ENCODE measurements around the gene EVPL. TPM values are rescaled to one million over a fixed set of nuclear protein-coding genes. Genes with fewer than 3 reads are reported as not detected.

EVPL gene
- total and polyA plus RNA-seq, 2 experiments from 2014 or later = 2.0 to 2.7 TPM

GRCh38 chr17:75996665-75997590, 30.2 kb downstream of the EVPL start:
- no peaks in the 10 kb centered on the region for H3K36me3 ChIP-seq (replicated peaks; ENCODE audit: insufficient read depth, low read depth)
- 53% methylated on average over 17 of the region's 18 CpGs for WGBS (ENCODE audit: low lambda C conversion rate, missing lambda C conversion rate)
- peak overlapping the region; percentile 93 for H3K27ac ChIP-seq
- TF ChIP-seq EZH2 (IDR thresholded peaks at IDR 0.05; ENCODE audit: borderline replicate concordance) = no peak
- no peak for TF ChIP-seq CTCF (IDR thresholded peaks at IDR 0.05; ENCODE audit: poor library complexity)
- TF ChIP-seq EZH2phosphoT487 (IDR thresholded peaks at IDR 0.05; ENCODE audit: low read depth, severe bottlenecking, unreplicated experiment) = no peak
- no peaks in the 10 kb centered on the region for H3K9me2 ChIP-seq (replicated peaks; ENCODE audit: insufficient read depth)
- peak; percentile 72 for DNase-seq (ENCODE audit: low spot score)
- no peak overlapping the region for H2AFZ ChIP-seq
- no peaks in the 10 kb centered on the region for H4K20me1 ChIP-seq (ENCODE audit: insufficient read depth, poor library complexity, severe bottlenecking)
- no peaks in the 10 kb centered on the region for H3K27me3 ChIP-seq
- no peaks in the 10 kb centered on the region for H3K9me3 ChIP-seq (ENCODE audit: low read depth)
- no peaks in the 10 kb centered on the region for H3K79me2 ChIP-seq
- peak overlapping the region; percentile 62 for H3K4me2 ChIP-seq
- peaks cover 25% of the 10 kb centered on the region for H3K4me1 ChIP-seq (ENCODE audit: insufficient read depth)
- H3K4me3 ChIP-seq = no peak overlapping the region

- H3K9me3 ChIP-seq (ENCODE audit: low read depth) = no peaks in the 10 kb centered on the region
- no peak overlapping the region for H2AFZ ChIP-seq
- no peaks in the 10 kb centered on the region for H3K79me2 ChIP-seq
- TF ChIP-seq CTCF (IDR thresholded peaks at IDR 0.05; ENCODE audit: poor library complexity) (no peak), EZH2phosphoT487 (IDR thresholded peaks at IDR 0.05; ENCODE audit: low read depth, severe bottlenecking, unreplicated experiment) (no peak), EZH2 (IDR thresholded peaks at IDR 0.05; ENCODE audit: borderline replicate concordance) (no peak)
- no peaks in the 10 kb centered on the region for H3K36me3 ChIP-seq (replicated peaks; ENCODE audit: insufficient read depth, low read depth)
- no peak overlapping the region for H3K4me2 ChIP-seq
- no peaks in the 10 kb centered on the region for H4K20me1 ChIP-seq (ENCODE audit: insufficient read depth, poor library complexity, severe bottlenecking)
- peak overlapping the region; percentile 31 for H3K27ac ChIP-seq
- 88% methylated on average over 7 of the region's 7 CpGs for WGBS (ENCODE audit: low lambda C conversion rate, missing lambda C conversion rate)
- no peaks in the 10 kb centered on the region for H3K27me3 ChIP-seq
- H3K9me2 ChIP-seq (replicated peaks; ENCODE audit: insufficient read depth) = no peaks in the 10 kb centered on the region
- no peak for DNase-seq (ENCODE audit: low spot score)
- H3K4me3 ChIP-seq = no peak overlapping the region
- peaks cover 25% of the 10 kb centered on the region for H3K4me1 ChIP-seq (ENCODE audit: insufficient read depth)
Measured at GRCh38 chr17:75995385-75995925, 31.7 kb downstream of the EVPL start.

- no peaks in the 10 kb centered on the region for H3K36me3 ChIP-seq (replicated peaks; ENCODE audit: insufficient read depth, low read depth)
- 93% methylated on average over 5 of the region's 5 CpGs for WGBS (ENCODE audit: low lambda C conversion rate, missing lambda C conversion rate)
Measured at GRCh38 chr17:75994802-75995370, 32.2 kb downstream of the EVPL start.

GRCh38 chr17:75991396-75991795, 35.7 kb downstream of the EVPL start:
- peaks cover 5% of the 10 kb centered on the region for H3K4me1 ChIP-seq (ENCODE audit: insufficient read depth)
- no peaks in the 10 kb centered on the region for H3K36me3 ChIP-seq (replicated peaks; ENCODE audit: insufficient read depth, low read depth)
- no peaks in the 10 kb centered on the region for H3K9me3 ChIP-seq (ENCODE audit: low read depth)
- 100% methylated on average over 9 of the region's 9 CpGs for WGBS (ENCODE audit: low lambda C conversion rate, missing lambda C conversion rate)
- H3K79me2 ChIP-seq = no peaks in the 10 kb centered on the region
- no peak overlapping the region for H2AFZ ChIP-seq
- no peak overlapping the region for H3K27ac ChIP-seq
- no peak for DNase-seq (ENCODE audit: low spot score)
- H3K4me3 ChIP-seq = no peak overlapping the region
- no peaks in the 10 kb centered on the region for H4K20me1 ChIP-seq (ENCODE audit: insufficient read depth, poor library complexity, severe bottlenecking)
- H3K9me2 ChIP-seq (replicated peaks; ENCODE audit: insufficient read depth) = no peaks in the 10 kb centered on the region
- TF ChIP-seq EZH2 (IDR thresholded peaks at IDR 0.05; ENCODE audit: borderline replicate concordance) (no peak), CTCF (IDR thresholded peaks at IDR 0.05; ENCODE audit: poor library complexity) (no peak), EZH2phosphoT487 (IDR thresholded peaks at IDR 0.05; ENCODE audit: low read depth, severe bottlenecking, unreplicated experiment) (no peak)
- no peak overlapping the region for H3K4me2 ChIP-seq
- H3K27me3 ChIP-seq = no peaks in the 10 kb centered on the region

More at GRCh38 chr17:75994802-75995370, 32.2 kb downstream of the EVPL start:
- Histone ChIP-seq H3K9me3 (ENCODE audit: low read depth) (no peaks in the 10 kb centered on the region), H3K4me2 (no peak overlapping the region), H3K4me3 (no peak overlapping the region), H3K4me1 (ENCODE audit: insufficient read depth) (peaks cover 25% of the 10 kb centered on the region), H2AFZ (no peak overlapping the region), H4K20me1 (ENCODE audit: insufficient read depth, poor library complexity, severe bottlenecking) (no peaks in the 10 kb centered on the region), H3K27me3 (no peaks in the 10 kb centered on the region), H3K9me2 (replicated peaks; ENCODE audit: insufficient read depth) (no peaks in the 10 kb centered on the region), H3K79me2 (no peaks in the 10 kb centered on the region), H3K27ac (peak overlapping the region; percentile 31)
- no peak for DNase-seq (ENCODE audit: low spot score)
- no peak for TF ChIP-seq EZH2phosphoT487 (IDR thresholded peaks at IDR 0.05; ENCODE audit: low read depth, severe bottlenecking, unreplicated experiment)
